ENCODE results near the gene PLEKHO2.
"Not testable (repeated sequence)": the region's sequence is repeated elsewhere in the genome, so short reads cannot be mapped to it uniquely, and the experiment has no call there.

DNA sequence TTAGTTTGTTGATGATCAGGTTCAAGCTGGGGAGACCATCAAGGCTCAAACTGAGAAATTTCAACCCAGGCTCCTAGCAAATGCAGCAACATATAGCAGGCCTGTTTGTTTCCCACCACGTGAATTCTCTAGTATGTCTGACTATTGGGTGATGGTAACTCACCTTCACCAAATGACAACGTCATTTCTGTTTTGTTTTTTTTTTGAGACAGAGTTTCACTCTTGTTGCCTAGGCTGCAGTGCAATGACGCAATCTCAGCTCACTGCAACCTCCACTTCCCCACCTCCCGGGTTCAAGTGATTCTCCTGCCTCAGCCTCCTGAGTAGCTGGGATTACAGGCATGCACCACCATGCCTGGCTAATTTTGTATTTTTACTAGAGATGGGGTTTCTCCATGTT is 26.8 kb upstream of the PLEKHO2 start:
- TF ChIP-seq, protein P1, sequence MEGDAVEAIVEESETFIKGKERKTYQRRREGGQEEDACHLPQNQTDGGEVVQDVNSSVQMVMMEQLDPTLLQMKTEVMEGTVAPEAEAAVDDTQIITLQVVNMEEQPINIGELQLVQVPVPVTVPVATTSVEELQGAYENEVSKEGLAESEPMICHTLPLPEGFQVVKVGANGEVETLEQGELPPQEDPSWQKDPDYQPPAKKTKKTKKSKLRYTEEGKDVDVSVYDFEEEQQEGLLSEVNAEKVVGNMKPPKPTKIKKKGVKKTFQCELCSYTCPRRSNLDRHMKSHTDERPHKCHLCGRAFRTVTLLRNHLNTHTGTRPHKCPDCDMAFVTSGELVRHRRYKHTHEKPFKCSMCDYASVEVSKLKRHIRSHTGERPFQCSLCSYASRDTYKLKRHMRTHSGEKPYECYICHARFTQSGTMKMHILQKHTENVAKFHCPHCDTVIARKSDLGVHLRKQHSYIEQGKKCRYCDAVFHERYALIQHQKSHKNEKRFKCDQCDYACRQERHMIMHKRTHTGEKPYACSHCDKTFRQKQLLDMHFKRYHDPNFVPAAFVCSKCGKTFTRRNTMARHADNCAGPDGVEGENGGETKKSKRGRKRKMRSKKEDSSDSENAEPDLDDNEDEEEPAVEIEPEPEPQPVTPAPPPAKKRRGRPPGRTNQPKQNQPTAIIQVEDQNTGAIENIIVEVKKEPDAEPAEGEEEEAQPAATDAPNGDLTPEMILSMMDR (IDR thresholded peaks at IDR 0.05; ENCODE audit: insufficient read depth, low read length, poor library complexity, severe bottlenecking), result not testable (repeated sequence)
- not testable (repeated sequence) for TF ChIP-seq EZH2phosphoT487 (conservative IDR thresholded peaks at IDR 0.05; ENCODE audit: low read length)
